ENCODE data around the gene PSMD6. TPM values are rescaled to one million over a fixed set of nuclear protein-coding genes. Genes with fewer than 3 reads are reported as not detected.

Gene PSMD6
- polyA plus RNA-seq, 1 donor from 2014 or later: 150 TPM

- Histone ChIP-seq H3K27ac (ENCODE audit: low read length) (no peak overlapping the region), H2AFZ (ENCODE audit: low read depth, low read length) (no peak overlapping the region), H4K20me1 (ENCODE audit: insufficient read depth) (no peaks in the 10 kb centered on the region), H3K9ac (ENCODE audit: low read length) (no peak overlapping the region), H3K4me2 (ENCODE audit: low read length) (no peak overlapping the region), H3K79me2 (replicated peaks; ENCODE audit: insufficient read depth, low read length) (no peaks in the 10 kb centered on the region), H3F3A (ENCODE audit: insufficient read depth, low read length, poor library complexity, severe bottlenecking) (peaks cover 7% of the 10 kb centered on the region), H3K9me2 (ENCODE audit: insufficient read depth, low read length) (no peaks in the 10 kb centered on the region), H3K36me3 (ENCODE audit: insufficient read depth, low read length) (no peaks in the 10 kb centered on the region), H3K27me3 (ENCODE audit: insufficient read depth, low read depth, low read length) (no peaks in the 10 kb centered on the region), H3K4me3 (ENCODE audit: low read length) (no peak overlapping the region), H3K9me3 (ENCODE audit: low read length) (no peaks in the 10 kb centered on the region)
- TF ChIP-seq POLR2AphosphoS5 (IDR thresholded peaks at IDR 0.05): no peak
- TF ChIP-seq MXI1 (conservative IDR thresholded peaks at IDR 0.05; ENCODE audit: poor library complexity, severe bottlenecking): no peak
- TF ChIP-seq EZH2 (IDR thresholded peaks at IDR 0.05; ENCODE audit: borderline replicate concordance, insufficient read depth, low read length, poor library complexity, severe bottlenecking): no peak
- no peak for TF ChIP-seq TAF1 (IDR thresholded peaks at IDR 0.05; ENCODE audit: low read depth)
Measured at GRCh38 chr3:64029287-64029686, 6.0 kb upstream of the PSMD6 start.

DNA sequence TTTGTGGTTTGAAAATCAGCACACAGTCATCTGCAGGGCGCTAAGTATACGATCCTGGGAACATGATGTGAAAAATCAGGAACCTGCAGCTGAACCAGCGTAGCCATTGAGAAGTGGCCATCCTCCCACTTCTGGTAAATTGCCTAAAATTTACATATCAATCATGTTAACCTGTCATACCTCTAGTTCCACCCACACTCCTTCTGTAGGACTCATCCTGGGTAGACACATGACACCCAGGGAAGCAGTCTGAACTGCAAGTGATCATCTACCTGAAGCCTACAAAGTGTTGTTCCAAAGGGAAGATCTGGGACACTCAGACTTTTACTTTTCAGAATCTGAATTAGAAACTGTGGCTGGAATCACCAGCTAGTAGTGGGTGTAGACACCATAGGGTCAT lies 5.5 kb upstream of the PSMD6 start:
- Histone ChIP-seq H3K36me3 (ENCODE audit: insufficient read depth, low read length) (no peaks in the 10 kb centered on the region), H3K9ac (ENCODE audit: low read length) (no peak overlapping the region), H2AFZ (ENCODE audit: low read depth, low read length) (no peak overlapping the region), H3K9me3 (ENCODE audit: low read length) (no peaks in the 10 kb centered on the region), H3K4me2 (ENCODE audit: low read length) (no peak overlapping the region), H3K9me2 (ENCODE audit: insufficient read depth, low read length) (no peaks in the 10 kb centered on the region), H4K20me1 (ENCODE audit: insufficient read depth) (no peaks in the 10 kb centered on the region), H3F3A (ENCODE audit: insufficient read depth, low read length, poor library complexity, severe bottlenecking) (peaks cover 7% of the 10 kb centered on the region), H3K4me3 (ENCODE audit: low read length) (no peak overlapping the region), H3K27me3 (ENCODE audit: insufficient read depth, low read depth, low read length) (no peaks in the 10 kb centered on the region), H3K27ac (ENCODE audit: low read length) (no peak overlapping the region), H3K79me2 (replicated peaks; ENCODE audit: insufficient read depth, low read length) (no peaks in the 10 kb centered on the region)
- no peak for TF ChIP-seq MXI1 (conservative IDR thresholded peaks at IDR 0.05; ENCODE audit: poor library complexity, severe bottlenecking)
- no peak for TF ChIP-seq EZH2 (IDR thresholded peaks at IDR 0.05; ENCODE audit: borderline replicate concordance, insufficient read depth, low read length, poor library complexity, severe bottlenecking)
- TF ChIP-seq POLR2AphosphoS5 (IDR thresholded peaks at IDR 0.05): no peak
- TF ChIP-seq TAF1 (IDR thresholded peaks at IDR 0.05; ENCODE audit: low read depth): no peak
- TF ChIP-seq, protein P1, sequence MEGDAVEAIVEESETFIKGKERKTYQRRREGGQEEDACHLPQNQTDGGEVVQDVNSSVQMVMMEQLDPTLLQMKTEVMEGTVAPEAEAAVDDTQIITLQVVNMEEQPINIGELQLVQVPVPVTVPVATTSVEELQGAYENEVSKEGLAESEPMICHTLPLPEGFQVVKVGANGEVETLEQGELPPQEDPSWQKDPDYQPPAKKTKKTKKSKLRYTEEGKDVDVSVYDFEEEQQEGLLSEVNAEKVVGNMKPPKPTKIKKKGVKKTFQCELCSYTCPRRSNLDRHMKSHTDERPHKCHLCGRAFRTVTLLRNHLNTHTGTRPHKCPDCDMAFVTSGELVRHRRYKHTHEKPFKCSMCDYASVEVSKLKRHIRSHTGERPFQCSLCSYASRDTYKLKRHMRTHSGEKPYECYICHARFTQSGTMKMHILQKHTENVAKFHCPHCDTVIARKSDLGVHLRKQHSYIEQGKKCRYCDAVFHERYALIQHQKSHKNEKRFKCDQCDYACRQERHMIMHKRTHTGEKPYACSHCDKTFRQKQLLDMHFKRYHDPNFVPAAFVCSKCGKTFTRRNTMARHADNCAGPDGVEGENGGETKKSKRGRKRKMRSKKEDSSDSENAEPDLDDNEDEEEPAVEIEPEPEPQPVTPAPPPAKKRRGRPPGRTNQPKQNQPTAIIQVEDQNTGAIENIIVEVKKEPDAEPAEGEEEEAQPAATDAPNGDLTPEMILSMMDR (IDR thresholded peaks at IDR 0.05; ENCODE audit: poor library complexity, severe bottlenecking): no peak
- TF ChIP-seq EP300 (conservative IDR thresholded peaks at IDR 0.05; ENCODE audit: poor library complexity, severe bottlenecking): no peak
- no peak for TF ChIP-seq RAD21 (conservative IDR thresholded peaks at IDR 0.05)
- TF ChIP-seq REST (IDR thresholded peaks at IDR 0.05; ENCODE audit: borderline replicate concordance): no peak
- TF ChIP-seq SMC3 (conservative IDR thresholded peaks at IDR 0.05; ENCODE audit: poor library complexity): no peak

Measured in neural cell (in vitro differentiated cells).